HEK293T (cell line): ENCODE measurements around the gene MFSD12.
A peak's percentile ranks its signal among the peaks of the same experiment; 100 is the strongest.

Source experiments
- CTCF ChIA-PET: fragments of 350-600 bp; formaldehyde crosslinking; extraction: SDS; loops from one replicate; lab custom pipeline; 2021; ENCODE audit warnings: antibody characterized with exemption, inconsistent platforms; lab: Yijun Ruan, JAX
- POLR2A ChIA-PET: fragments of 350-600 bp; formaldehyde crosslinking; extraction: SDS; loops from one replicate; lab custom pipeline; 2020; ENCODE audit warnings: antibody characterized with exemption, inconsistent platforms; lab: Yijun Ruan, JAX
- DNase-seq: peaks from one replicate; pipeline ENCODE4 v3.0.0; 2012; ENCODE audit warnings: mixed read lengths; ENCODE audit errors: extremely low spot score
- ARNT ChIP-seq: fragments of 450-650 bp; IDR thresholded peaks from 2 replicates; pipeline ENCODE4 v1.6.1; 2017; ENCODE audit warnings: mild to moderate bottlenecking
- BHLHE40 ChIP-seq: fragments of 450-650 bp; IDR thresholded peaks from 2 replicates; pipeline ENCODE4 v1.6.1; 2016; ENCODE audit warnings: mild to moderate bottlenecking, moderate library complexity, borderline replicate concordance
- CTBP1 ChIP-seq: fragments of 450-650 bp; IDR thresholded peaks from 2 replicates; pipeline ENCODE4 v1.6.1; 2016; ENCODE audit warnings: borderline replicate concordance
- ELF4 ChIP-seq: fragments of 450-650 bp; IDR thresholded peaks from 2 replicates; pipeline ENCODE4 v1.6.1; 2017; ENCODE audit warnings: antibody characterized with exemption
- FOXA1 ChIP-seq: fragments of 450-650 bp; IDR thresholded peaks from 2 replicates; pipeline ENCODE4 v1.6.1; 2016; ENCODE audit warnings: mild to moderate bottlenecking
- FOXK2 ChIP-seq: fragments of 450-650 bp; IDR thresholded peaks from 2 replicates; pipeline ENCODE4 v1.6.1; 2016; ENCODE audit warnings: mild to moderate bottlenecking
- FOXM1 ChIP-seq: fragments of 450-650 bp; IDR thresholded peaks from 2 replicates; pipeline ENCODE4 v1.6.1; 2017; ENCODE audit warnings: mild to moderate bottlenecking, borderline replicate concordance
- HDGF ChIP-seq: fragments of 450-650 bp; IDR thresholded peaks from 2 replicates; pipeline ENCODE4 v1.6.1; 2017; ENCODE audit warnings: antibody characterized with exemption, borderline replicate concordance
- L3MBTL2 ChIP-seq: fragments of 450-650 bp; conservative IDR thresholded peaks from 2 replicates; pipeline ENCODE4 v1.6.1; 2016; ENCODE audit warnings: mild to moderate bottlenecking
- LEF1 ChIP-seq: fragments of 450-650 bp; IDR thresholded peaks from 2 replicates; pipeline ENCODE4 v1.6.1; 2017; ENCODE audit warnings: mild to moderate bottlenecking, borderline replicate concordance
- NFRKB ChIP-seq: fragments of 450-650 bp; IDR thresholded peaks from 2 replicates; pipeline ENCODE4 v1.6.1; 2016; ENCODE audit warnings: mild to moderate bottlenecking, moderate library complexity
- PKNOX1 ChIP-seq: fragments of 450-650 bp; IDR thresholded peaks from 2 replicates; pipeline ENCODE4 v1.6.1; 2016
- SP1 ChIP-seq: fragments of 450-650 bp; IDR thresholded peaks from 2 replicates; pipeline ENCODE4 v1.6.1; 2017
- SUZ12 ChIP-seq: fragments of 450-650 bp; IDR thresholded peaks from 2 replicates; pipeline ENCODE4 v1.6.1; 2016; ENCODE audit warnings: mild to moderate bottlenecking
- TARDBP ChIP-seq: fragments of 450-650 bp; IDR thresholded peaks from 2 replicates; pipeline ENCODE4 v1.6.1; 2016
- ZNF384 ChIP-seq: fragments of 450-650 bp; IDR thresholded peaks from 2 replicates; pipeline ENCODE4 v1.6.1; 2016

The MFSD12 gene

GRCh38 chr19:3593156-3593555, 35.8 kb upstream of the MFSD12 start:
- no peak for DNase-seq
- no peak for TF ChIP-seq FOXM1
- TF ChIP-seq FOXA1, result no peak
- no peak for TF ChIP-seq NFRKB
- no peak for TF ChIP-seq FOXK2
- no peak for TF ChIP-seq TARDBP
- no peak for TF ChIP-seq ZNF384
- no peak for TF ChIP-seq SP1
- no peak for TF ChIP-seq HDGF
- TF ChIP-seq ARNT, result no peak
- no peak for TF ChIP-seq PKNOX1
- TF ChIP-seq SUZ12, result no peak
- no peak for TF ChIP-seq CTBP1
- TF ChIP-seq L3MBTL2, result no peak
- no peak for TF ChIP-seq BHLHE40
- no peak for TF ChIP-seq ELF4
- no peak for TF ChIP-seq LEF1
- ChIA-PET CTCF (no interaction called here), POLR2A (no interaction called here)

- no peak for DNase-seq
- ChIA-PET CTCF (interaction anchor here (0.6 to 1.9 kb wide), 3 partner anchors 16 to 111 kb away, joined by 4 to 5 read pairs (median 4); no protein-coding TSS in a partner anchor), POLR2A (interaction anchor here (1.3 kb wide), 1 partner anchor 16 kb away, joined by 7 read pairs; no protein-coding TSS in a partner anchor)
- TF ChIP-seq ELF4, result no peak
- no peak for TF ChIP-seq FOXM1
- TF ChIP-seq FOXK2, result no peak
- TF ChIP-seq ARNT, result 0 out of 2 replicates have a peak, but pooled peaks have one; percentile 19
- no peak for TF ChIP-seq CTBP1
Measured at GRCh38 chr19:3591876-3592613, 34.7 kb upstream of the MFSD12 start.

GRCh38 chr19:3590991-3591659, 33.7 kb upstream of the MFSD12 start:
- ChIA-PET POLR2A (interaction anchor here (1.3 to 1.4 kb wide), 2 partner anchors 17 kb away, joined by 4 to 7 read pairs; no protein-coding TSS in a partner anchor), CTCF (interaction anchor here (0.6 to 1.9 kb wide), 2 partner anchors 17 to 112 kb away, joined by 4 read pairs; no protein-coding TSS in a partner anchor)
- no peak for TF ChIP-seq PKNOX1
- no peak for TF ChIP-seq SP1
- no peak for TF ChIP-seq BHLHE40
- TF ChIP-seq TARDBP, result no peak
- TF ChIP-seq SUZ12, result no peak
- TF ChIP-seq HDGF, result no peak
- TF ChIP-seq CTBP1, result no peak
- no peak for TF ChIP-seq NFRKB
- TF ChIP-seq FOXA1, result no peak
- no peak for TF ChIP-seq ZNF384
- no peak for TF ChIP-seq L3MBTL2
- TF ChIP-seq LEF1, result no peak
- TF ChIP-seq ARNT, result no peak
- no peak for TF ChIP-seq FOXK2
- TF ChIP-seq FOXM1, result no peak
- no peak for TF ChIP-seq ELF4
- DNase-seq, result no peak

GRCh38 chr19:3589949-3590348, 32.6 kb upstream of the MFSD12 start:
- TF ChIP-seq FOXM1 (no peak), ELF4 (no peak)
- DNase-seq, result no peak
- ChIA-PET POLR2A (interaction anchor here (1.4 kb wide), 1 partner anchor 16 kb away, joined by 4 read pairs; no protein-coding TSS in a partner anchor), CTCF (no interaction called here)

GRCh38 chr19:3589439-3589838, 32.1 kb upstream of the MFSD12 start:
- no peak for DNase-seq
- ChIA-PET CTCF (no interaction called here), POLR2A (no interaction called here)
- TF ChIP-seq SP1 (no peak), PKNOX1 (no peak), ARNT (no peak), LEF1 (no peak), L3MBTL2 (no peak), FOXA1 (no peak), NFRKB (no peak), ELF4 (no peak), BHLHE40 (no peak), CTBP1 (no peak), TARDBP (no peak)
